Right lobe of liver (tissue), 4 donors: ENCODE data around the gene TMEM37.

ENCODE experiments used
- CTCF ChIP-seq, 4 donors: fragments of 200-600 bp in 3 of 4; fragments of 450-650 bp in 1 of 4; IDR thresholded peaks; one replicate each; pipeline versions ENCODE4 v1.5.1 to v1.8.0; 2016 to 2022; ENCODE audit warnings: antibody characterized with exemption in 4 of 4, mild to moderate bottlenecking in 2 of 4
- POLR2A ChIP-seq: fragments of 450-650 bp; IDR thresholded peaks from one replicate; pipeline ENCODE4 v1.6.1; 2017; ENCODE audit warnings: antibody characterized with exemption, mild to moderate bottlenecking
- donor health status: DM: no; HTN: no; CAD: no.
- donor health status: DM: no; HTN: no; CAD: no.
- donor health status: DM: no; HTN: yes; CAD: no.

- TF ChIP-seq CTCF (IDR thresholded peaks at IDR 0.05), result no peak
- TF ChIP-seq POLR2A, result no peak
Measured at GRCh38 chr2:119483896-119484718, 52.5 kb downstream of the TMEM37 start.
